Measurements from ENCODE around the gene BAZ2B.

Gene BAZ2B

GRCh38 chr2:159516241-159516758 lies 100.0 kb downstream of the BAZ2B start:
- H3K4me3 Mint-ChIP-seq = peak overlapping the region; percentile 79
- DNase-seq (ENCODE audit: low spot score in 2 of 2) (peak in 1 of 2 donors; percentile 45), ATAC-seq (ENCODE audit: low read depth) (peak; percentile 97)
- H3K27me3 Mint-ChIP-seq = no peaks in the 10 kb centered on the region
- H3K9me3 Mint-ChIP-seq = no peaks in the 10 kb centered on the region
- peaks cover 3% of the 10 kb centered on the region for H3K36me3 Mint-ChIP-seq
- H3K27ac Mint-ChIP-seq = peak overlapping the region; percentile 95
- H3K4me1 Mint-ChIP-seq = peaks cover 16% of the 10 kb centered on the region

GRCh38 chr2:159515441-159515840 lies 100.9 kb downstream of the BAZ2B start:
- Mint-ChIP-seq H3K4me3 (peak overlapping the region; percentile 77), H3K4me1 (peaks cover 16% of the 10 kb centered on the region)
- ATAC-seq (ENCODE audit: low read depth) = no peak

GRCh38 chr2:159513745-159514144 lies 102.6 kb downstream of the BAZ2B start:
- peaks cover 20% of the 10 kb centered on the region for H3K4me1 Mint-ChIP-seq
- H3K27ac Mint-ChIP-seq = no peak overlapping the region
- H3K4me3 Mint-ChIP-seq = peak overlapping the region; percentile 16
- no peaks in the 10 kb centered on the region for H3K9me3 Mint-ChIP-seq
- DNase-seq (ENCODE audit: low spot score in 2 of 2) = no peak
- no peak for ATAC-seq (ENCODE audit: low read depth)
- H3K27me3 Mint-ChIP-seq = no peaks in the 10 kb centered on the region
- peaks cover 3% of the 10 kb centered on the region for H3K36me3 Mint-ChIP-seq

More at GRCh38 chr2:159515441-159515840, 100.9 kb downstream of the BAZ2B start:
- H3K27me3 Mint-ChIP-seq = no peaks in the 10 kb centered on the region
- H3K36me3 Mint-ChIP-seq = peaks cover 3% of the 10 kb centered on the region
- no peaks in the 10 kb centered on the region for H3K9me3 Mint-ChIP-seq
- peak overlapping the region; percentile 72 for H3K27ac Mint-ChIP-seq
- DNase-seq (ENCODE audit: low spot score in 2 of 2) = no peak

DNA sequence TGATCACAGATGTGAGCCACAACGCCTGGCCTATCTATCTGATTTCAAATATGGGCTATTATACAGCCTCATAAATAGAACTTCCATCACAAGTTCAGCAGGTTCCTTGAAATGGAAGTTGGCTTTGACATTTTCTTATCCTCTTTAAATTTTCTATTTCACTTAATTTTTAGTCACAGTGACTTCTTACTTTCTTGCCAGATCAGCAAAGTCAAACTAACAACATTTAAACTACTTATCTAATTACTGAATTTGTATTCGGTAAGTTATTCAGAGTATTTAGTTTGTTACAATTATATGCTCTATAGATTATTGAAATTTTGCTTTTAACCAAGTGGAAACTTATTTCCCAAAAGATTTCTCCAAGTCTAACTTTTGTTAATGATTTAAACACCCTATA lies 108.2 kb downstream of the BAZ2B start:
- Mint-ChIP-seq H3K9me3 (peaks cover 2% of the 10 kb centered on the region), H3K27ac (no peak overlapping the region), H3K4me3 (no peak overlapping the region), H3K4me1 (peaks cover 13% of the 10 kb centered on the region), H3K27me3 (no peaks in the 10 kb centered on the region), H3K36me3 (peaks cover 4% of the 10 kb centered on the region)
- ATAC-seq (ENCODE audit: low read depth) = no peak
- no peak for DNase-seq (ENCODE audit: low spot score in 2 of 2)

GRCh38 chr2:159506764-159507440 lies 109.4 kb downstream of the BAZ2B start:
- no peak overlapping the region for H3K27ac Mint-ChIP-seq
- ATAC-seq (ENCODE audit: low read depth) = no peak
- DNase-seq (ENCODE audit: low spot score in 2 of 2) = no peak
- H3K9me3 Mint-ChIP-seq = peaks cover 5% of the 10 kb centered on the region
- H3K4me3 Mint-ChIP-seq = no peak overlapping the region
- peaks cover 13% of the 10 kb centered on the region for H3K4me1 Mint-ChIP-seq
- peaks cover 7% of the 10 kb centered on the region for H3K36me3 Mint-ChIP-seq
- H3K27me3 Mint-ChIP-seq = no peaks in the 10 kb centered on the region

GRCh38 chr2:159506202-159506601 lies 110.1 kb downstream of the BAZ2B start:
- DNase-seq (ENCODE audit: low spot score in 2 of 2) = no peak
- ATAC-seq (ENCODE audit: low read depth) = no peak
- Mint-ChIP-seq H3K27me3 (no peaks in the 10 kb centered on the region), H3K27ac (no peak overlapping the region), H3K9me3 (peaks cover 6% of the 10 kb centered on the region), H3K36me3 (peaks cover 8% of the 10 kb centered on the region), H3K4me3 (no peak overlapping the region), H3K4me1 (peaks cover 13% of the 10 kb centered on the region)

DNA sequence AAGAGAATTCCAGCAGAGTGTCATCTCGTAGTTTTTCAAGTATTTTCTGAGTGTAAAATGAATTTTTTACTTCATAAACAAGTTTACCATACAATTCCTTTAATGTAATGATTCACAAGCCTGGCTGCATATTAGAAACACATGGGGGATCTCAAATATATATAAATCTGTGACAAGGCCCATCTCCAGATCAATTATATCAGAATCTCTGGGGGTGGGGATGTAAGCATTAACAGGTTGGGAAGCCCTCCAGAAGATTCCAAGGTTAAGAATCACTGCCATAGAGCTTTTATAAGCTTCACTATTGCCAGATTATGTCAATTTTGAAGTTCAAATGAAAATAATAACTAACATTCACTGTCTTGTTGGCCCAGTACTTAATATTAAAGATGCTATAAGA lies 111.2 kb downstream of the BAZ2B start:
- H3K27me3 Mint-ChIP-seq = no peaks in the 10 kb centered on the region
- H3K27ac Mint-ChIP-seq = no peak overlapping the region

DNA sequence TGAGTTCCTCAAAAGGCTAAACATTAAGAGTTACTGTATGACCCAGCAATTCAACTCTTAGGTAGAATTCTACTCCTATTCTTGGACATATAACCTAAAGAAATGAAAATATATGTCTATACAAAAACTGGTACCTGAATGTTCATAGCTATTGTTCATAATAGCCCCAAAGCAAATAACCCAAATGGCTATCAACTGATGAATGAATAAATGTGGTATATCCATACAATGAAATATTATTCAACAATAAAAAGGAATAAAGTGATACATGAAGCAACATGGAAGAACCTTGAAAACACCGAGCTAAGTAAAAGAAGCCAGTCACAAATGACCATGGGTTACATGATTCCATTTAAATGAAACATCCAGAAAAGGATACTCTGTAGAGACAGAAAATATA lies 114.6 kb downstream of the BAZ2B start:
- H3K27me3 Mint-ChIP-seq = no peaks in the 10 kb centered on the region
- no peak overlapping the region for H3K4me3 Mint-ChIP-seq
- peaks cover 11% of the 10 kb centered on the region for H3K36me3 Mint-ChIP-seq
- H3K27ac Mint-ChIP-seq = no peak overlapping the region
- H3K9me3 Mint-ChIP-seq = peaks cover 10% of the 10 kb centered on the region
- DNase-seq (ENCODE audit: low spot score in 2 of 2) = no peak
- H3K4me1 Mint-ChIP-seq = peaks cover 8% of the 10 kb centered on the region
- ATAC-seq (ENCODE audit: low read depth) = no peak

More for the DNA sequence above, 111.2 kb downstream of the BAZ2B start:
- Mint-ChIP-seq H3K4me3 (no peak overlapping the region), H3K9me3 (peaks cover 8% of the 10 kb centered on the region), H3K36me3 (peaks cover 11% of the 10 kb centered on the region), H3K4me1 (peaks cover 13% of the 10 kb centered on the region)
- DNase-seq (ENCODE audit: low spot score in 2 of 2) (no peak), ATAC-seq (ENCODE audit: low read depth) (no peak)

DNA sequence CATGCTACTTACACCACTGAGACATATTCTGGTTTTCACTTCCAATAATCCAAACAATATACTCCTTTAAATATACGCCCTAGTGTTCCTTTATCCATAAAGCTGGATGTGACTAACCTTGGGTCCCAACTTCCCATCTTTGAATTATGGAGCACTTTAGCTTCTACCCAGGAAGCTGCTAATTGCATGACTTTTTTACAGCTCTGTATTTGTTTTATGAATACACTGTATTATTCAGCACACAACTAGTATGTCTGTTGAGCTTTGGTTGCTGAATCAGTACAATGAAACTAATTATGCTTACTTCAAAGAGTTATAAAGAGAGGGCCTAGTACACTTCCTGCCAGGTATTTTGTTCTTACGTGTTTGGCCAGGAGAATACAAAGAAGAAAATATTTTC lies 118.5 kb downstream of the BAZ2B start:
- ATAC-seq (ENCODE audit: low read depth) (no peak), DNase-seq (ENCODE audit: low spot score in 2 of 2) (no peak)
- no peaks in the 10 kb centered on the region for H3K4me1 Mint-ChIP-seq
- H3K27me3 Mint-ChIP-seq = no peaks in the 10 kb centered on the region
- H3K36me3 Mint-ChIP-seq = peaks cover 8% of the 10 kb centered on the region
- H3K27ac Mint-ChIP-seq = peak overlapping the region; percentile 70
- H3K4me3 Mint-ChIP-seq = no peak overlapping the region
- peaks cover 8% of the 10 kb centered on the region for H3K9me3 Mint-ChIP-seq

DNA sequence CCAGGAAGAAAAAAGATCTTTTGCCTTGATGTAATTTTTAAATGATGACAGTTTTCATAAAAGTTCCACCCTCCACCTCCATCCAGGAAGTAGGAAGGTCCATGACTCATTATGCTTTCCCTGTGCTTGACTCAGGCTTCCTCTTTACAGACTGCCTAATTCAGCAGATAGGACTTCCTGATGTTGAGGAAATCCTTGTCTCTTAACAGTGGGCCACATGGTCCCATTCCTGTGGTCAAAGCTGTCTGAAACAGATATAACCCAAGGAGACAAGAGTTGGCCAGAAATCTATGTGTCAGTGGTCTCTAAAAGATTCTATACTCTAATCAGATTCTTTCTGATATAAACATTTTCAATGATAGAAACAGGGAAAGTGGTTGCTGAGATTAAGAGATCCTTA lies 119.1 kb downstream of the BAZ2B start:
- Mint-ChIP-seq H3K27ac (peak overlapping the region; percentile 70), H3K4me1 (no peaks in the 10 kb centered on the region), H3K27me3 (no peaks in the 10 kb centered on the region), H3K4me3 (no peak overlapping the region), H3K36me3 (peaks cover 8% of the 10 kb centered on the region), H3K9me3 (peaks cover 8% of the 10 kb centered on the region)
- no peak for ATAC-seq (ENCODE audit: low read depth)
- DNase-seq (ENCODE audit: low spot score in 2 of 2) = no peak

- peaks cover 4% of the 10 kb centered on the region for H3K36me3 Mint-ChIP-seq
- peaks cover 2% of the 10 kb centered on the region for H3K4me1 Mint-ChIP-seq
- ATAC-seq (ENCODE audit: low read depth) (no peak), DNase-seq (ENCODE audit: low spot score in 2 of 2) (no peak)
- H3K27me3 Mint-ChIP-seq = no peaks in the 10 kb centered on the region
- H3K9me3 Mint-ChIP-seq = no peaks in the 10 kb centered on the region
- no peak overlapping the region for H3K27ac Mint-ChIP-seq
- no peak overlapping the region for H3K4me3 Mint-ChIP-seq
Measured at GRCh38 chr2:159489476-159489875, 126.9 kb downstream of the BAZ2B start.

GRCh38 chr2:159484532-159484931 lies 131.8 kb downstream of the BAZ2B start:
- Mint-ChIP-seq H3K27ac (no peak overlapping the region), H3K4me1 (peaks cover 2% of the 10 kb centered on the region), H3K27me3 (no peaks in the 10 kb centered on the region), H3K4me3 (no peak overlapping the region), H3K9me3 (no peaks in the 10 kb centered on the region), H3K36me3 (peaks cover 8% of the 10 kb centered on the region)
- DNase-seq (ENCODE audit: low spot score in 2 of 2) (no peak), ATAC-seq (ENCODE audit: low read depth) (no peak)

DNA sequence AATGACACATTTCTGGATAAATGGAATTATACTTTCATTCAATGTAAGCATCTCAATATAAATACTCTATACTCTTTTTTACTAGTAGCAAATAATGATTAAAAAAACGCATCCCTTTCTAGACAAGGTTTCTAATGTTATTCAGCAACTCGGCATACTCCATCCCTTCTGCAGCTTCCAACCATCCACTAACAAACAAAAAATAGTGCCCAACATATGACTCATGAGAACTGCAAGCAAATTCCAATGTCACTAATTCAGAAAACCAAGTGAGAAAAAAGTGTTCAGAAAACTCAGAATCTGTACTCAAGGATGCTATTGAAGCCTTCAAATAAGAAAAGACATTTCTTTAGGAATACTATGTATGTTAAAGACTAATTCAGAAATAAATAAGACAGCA lies 140.0 kb downstream of the BAZ2B start:
- H3K4me3 Mint-ChIP-seq = no peak overlapping the region
- H3K4me1 Mint-ChIP-seq = no peaks in the 10 kb centered on the region
- DNase-seq (ENCODE audit: low spot score in 2 of 2) (no peak), ATAC-seq (ENCODE audit: low read depth) (no peak)
- H3K9me3 Mint-ChIP-seq = peaks cover 7% of the 10 kb centered on the region
- H3K27ac Mint-ChIP-seq = no peak overlapping the region
- peaks cover 25% of the 10 kb centered on the region for H3K36me3 Mint-ChIP-seq
- no peaks in the 10 kb centered on the region for H3K27me3 Mint-ChIP-seq

- H3K27me3 Mint-ChIP-seq = no peaks in the 10 kb centered on the region
- peaks cover 7% of the 10 kb centered on the region for H3K9me3 Mint-ChIP-seq
- peaks cover 28% of the 10 kb centered on the region for H3K36me3 Mint-ChIP-seq
- no peak overlapping the region for H3K4me3 Mint-ChIP-seq
- no peak for DNase-seq (ENCODE audit: low spot score in 2 of 2)
- no peak overlapping the region for H3K27ac Mint-ChIP-seq
- no peaks in the 10 kb centered on the region for H3K4me1 Mint-ChIP-seq
- no peak for ATAC-seq (ENCODE audit: low read depth)
Measured at GRCh38 chr2:159475793-159476192, 140.6 kb downstream of the BAZ2B start.

DNA sequence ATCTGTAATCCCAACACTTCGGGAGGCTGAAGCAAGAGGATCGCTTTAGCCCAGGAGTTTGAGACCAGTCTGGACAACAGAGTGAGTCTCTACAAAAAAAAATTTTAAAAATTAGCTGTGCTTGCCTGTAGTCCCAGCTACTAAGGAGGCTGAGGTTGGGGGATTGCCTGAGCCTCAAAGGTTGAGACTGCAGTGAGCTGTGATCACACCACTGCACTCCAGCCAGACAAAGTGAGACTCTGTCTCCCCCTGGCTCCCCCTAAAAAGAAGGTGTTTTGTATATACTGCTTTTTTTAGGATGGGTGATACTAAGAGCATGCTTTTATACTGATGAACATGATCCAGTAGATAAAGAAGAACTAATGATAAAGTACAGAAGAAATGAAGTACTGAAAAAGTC lies 145.0 kb downstream of the BAZ2B start:
- peaks cover 34% of the 10 kb centered on the region for H3K36me3 Mint-ChIP-seq
- ATAC-seq (ENCODE audit: low read depth) (no peak), DNase-seq (ENCODE audit: low spot score in 2 of 2) (no peak)
- H3K4me1 Mint-ChIP-seq = peaks cover 5% of the 10 kb centered on the region
- peaks cover 8% of the 10 kb centered on the region for H3K9me3 Mint-ChIP-seq
- H3K27me3 Mint-ChIP-seq = no peaks in the 10 kb centered on the region
- peak overlapping the region; percentile 7 for H3K27ac Mint-ChIP-seq
- H3K4me3 Mint-ChIP-seq = no peak overlapping the region

Measured in memory B cell (primary cell).